HEK293 (cell line): ENCODE data around the gene GLCCI1.

Experiments used
- CTCF ChIA-PET: fragments of 350-600 bp; formaldehyde crosslinking; extraction: SDS; loops from one replicate; lab custom pipeline; 2021; ENCODE audit warnings: antibody characterized with exemption; lab: Yijun Ruan, JAX
- POLR2A ChIA-PET: fragments of 300-600 bp; formaldehyde crosslinking; extraction: SDS; loops from one replicate; lab custom pipeline; 2020; ENCODE audit warnings: antibody characterized with exemption, inconsistent platforms; lab: Yijun Ruan, JAX
- H3K27ac ChIP-seq: fragments of 200-500 bp; sonication (Bioruptor generic); 2 replicates; pipeline ENCODE4 v1.5.1; 2014; ENCODE audit warnings: low read depth, low read length, control low read depth, inconsistent platforms; ENCODE audit errors: extremely low read depth
- H3K36me3 ChIP-seq, 2 experiments: fragments of 200-500 bp in 1 of 2; sonication (Bioruptor generic) in 1 of 2; 1 replicate in 1 of 2; 2 replicates in 1 of 2; pipeline ENCODE4 v1.5.1; 2014 to 2017; ENCODE audit warnings: inconsistent platforms in 2 of 2, low read length in 2 of 2; ENCODE audit not compliant: control insufficient read depth in 2 of 2, insufficient read depth in 1 of 2
- H3K4me1 ChIP-seq: fragments of 200-500 bp; sonication (Bioruptor generic); 2 replicates; pipeline ENCODE4 v1.5.1; 2014; ENCODE audit warnings: mild to moderate bottlenecking, low read length, inconsistent platforms; ENCODE audit not compliant: control insufficient read depth, insufficient read depth
- H3K4me3 ChIP-seq: 2 replicates; pipeline ENCODE4 v1.5.1; 2011; ENCODE audit warnings: low read depth, mild to moderate bottlenecking, control low read depth, low read length, moderate library complexity
- H3K9me3 ChIP-seq: fragments of 200-500 bp; sonication (Bioruptor generic); 2 replicates; pipeline ENCODE4 v1.5.1; 2014; ENCODE audit warnings: low read depth, low read length, inconsistent platforms; ENCODE audit not compliant: control insufficient read depth, insufficient read depth
- KLF16 ChIP-seq: fragments of 450-650 bp; formaldehyde crosslinking; IDR thresholded peaks from 2 replicates; pipeline ENCODE4 v1.5.1; 2017; ENCODE audit warnings: missing biosample characterization, missing genetic modification characterization
- OSR2 ChIP-seq: fragments of 450-650 bp; formaldehyde crosslinking; IDR thresholded peaks from 2 replicates; pipeline ENCODE4 v1.5.1; 2016; ENCODE audit warnings: missing biosample characterization, missing genetic modification characterization
- SCRT1 ChIP-seq: fragments of 450-650 bp; formaldehyde crosslinking; IDR thresholded peaks from 2 replicates; pipeline ENCODE4 v1.5.1; 2016; ENCODE audit warnings: missing biosample characterization, missing genetic modification characterization, borderline replicate concordance
- SETDB1 ChIP-seq: IDR thresholded peaks from one replicate; pipeline ENCODE4 v1.6.1; 2017; ENCODE audit warnings: mild to moderate bottlenecking, low read length, moderate library complexity, mixed read lengths; ENCODE audit not compliant: insufficient read length
- TRIM28 ChIP-seq: IDR thresholded peaks from 2 replicates; pipeline ENCODE4 v1.6.1; 2011; ENCODE audit warnings: low read length, control low read depth, borderline replicate concordance
- YY1 ChIP-seq: fragments of 450-650 bp; formaldehyde crosslinking; IDR thresholded peaks from 2 replicates; pipeline ENCODE4 v1.5.1; 2018; ENCODE audit warnings: missing biosample characterization, missing genetic modification characterization
- ZBTB1 ChIP-seq: fragments of 450-650 bp; formaldehyde crosslinking; IDR thresholded peaks from 2 replicates; pipeline ENCODE4 v1.5.1; 2016; ENCODE audit warnings: missing biosample characterization, missing genetic modification characterization
- ZNF10 ChIP-seq: fragments of 450-650 bp; formaldehyde crosslinking; IDR thresholded peaks from 2 replicates; pipeline ENCODE4 v1.5.1; 2017; ENCODE audit warnings: missing biosample characterization, missing genetic modification characterization
- ZNF223 ChIP-seq: fragments of 450-650 bp; formaldehyde crosslinking; IDR thresholded peaks from 2 replicates; pipeline ENCODE4 v1.5.1; 2016; ENCODE audit warnings: missing biosample characterization, missing genetic modification characterization
- ZNF248 ChIP-seq: fragments of 450-650 bp; formaldehyde crosslinking; IDR thresholded peaks from 2 replicates; pipeline ENCODE4 v1.5.1; 2017; ENCODE audit warnings: missing biosample characterization, missing genetic modification characterization
- ZNF311 ChIP-seq: fragments of 450-650 bp; formaldehyde crosslinking; IDR thresholded peaks from 2 replicates; pipeline ENCODE4 v1.5.1; 2017; ENCODE audit warnings: missing biosample characterization, missing genetic modification characterization, borderline replicate concordance
- ZNF354C ChIP-seq: fragments of 450-650 bp; formaldehyde crosslinking; IDR thresholded peaks from 2 replicates; pipeline ENCODE4 v1.5.1; 2016; ENCODE audit warnings: missing biosample characterization, missing genetic modification characterization, low read depth, borderline replicate concordance
- ZNF37A ChIP-seq: fragments of 450-650 bp; IDR thresholded peaks from 2 replicates; pipeline ENCODE4 v1.5.1; 2018; ENCODE audit warnings: missing biosample characterization, missing genetic modification characterization
- ZNF473 ChIP-seq: fragments of 450-650 bp; formaldehyde crosslinking; IDR thresholded peaks from 2 replicates; pipeline ENCODE4 v1.5.1; 2017; ENCODE audit warnings: missing biosample characterization, missing genetic modification characterization
- ZNF548 ChIP-seq: fragments of 450-650 bp; formaldehyde crosslinking; IDR thresholded peaks from 2 replicates; pipeline ENCODE4 v1.5.1; 2016; ENCODE audit warnings: missing biosample characterization, missing genetic modification characterization
- ZNF555 ChIP-seq: fragments of 450-650 bp; formaldehyde crosslinking; conservative IDR thresholded peaks from 2 replicates; pipeline ENCODE4 v1.5.1; 2017; ENCODE audit warnings: missing biosample characterization, mild to moderate bottlenecking, missing genetic modification characterization, inconsistent platforms
- ZNF585B ChIP-seq: fragments of 450-650 bp; formaldehyde crosslinking; IDR thresholded peaks from 2 replicates; pipeline ENCODE4 v1.5.1; 2016; ENCODE audit warnings: missing biosample characterization, missing genetic modification characterization
- ZSCAN16 ChIP-seq: fragments of 450-650 bp; formaldehyde crosslinking; IDR thresholded peaks from 2 replicates; pipeline ENCODE4 v1.5.1; 2016; ENCODE audit warnings: missing biosample characterization, missing genetic modification characterization
- ZSCAN23 ChIP-seq: fragments of 450-650 bp; formaldehyde crosslinking; IDR thresholded peaks from 2 replicates; pipeline ENCODE4 v1.5.1; 2016; ENCODE audit warnings: missing biosample characterization, missing genetic modification characterization
- TF ChIP-seq, protein P1 (sequence below): fragments of 450-650 bp; formaldehyde crosslinking; IDR thresholded peaks from 2 replicates; pipeline ENCODE4 v1.5.1; 2016; ENCODE audit warnings: missing biosample characterization, missing genetic modification characterization
- TF ChIP-seq, protein P2 (sequence below): fragments of 450-650 bp; formaldehyde crosslinking; conservative IDR thresholded peaks from 2 replicates; pipeline ENCODE4 v1.5.1; 2016; ENCODE audit warnings: low read depth, missing biosample characterization, missing genetic modification characterization
- TF ChIP-seq, protein P3 (sequence below): fragments of 450-650 bp; formaldehyde crosslinking; IDR thresholded peaks from 2 replicates; pipeline ENCODE4 v1.5.1; 2016; ENCODE audit warnings: missing biosample characterization, missing genetic modification characterization
- TF ChIP-seq, protein P4 (sequence below): fragments of 450-650 bp; formaldehyde crosslinking; IDR thresholded peaks from 2 replicates; pipeline ENCODE4 v1.5.1; 2016; ENCODE audit warnings: missing biosample characterization, missing genetic modification characterization
- TF ChIP-seq, protein P5 (sequence below): fragments of 450-650 bp; formaldehyde crosslinking; IDR thresholded peaks from 2 replicates; pipeline ENCODE4 v1.5.1; 2017; ENCODE audit warnings: missing biosample characterization, missing genetic modification characterization
- TF ChIP-seq, protein P6 (sequence below): fragments of 450-650 bp; IDR thresholded peaks from 2 replicates; pipeline ENCODE4 v1.5.1; 2018; ENCODE audit warnings: missing biosample characterization, mild to moderate bottlenecking, missing genetic modification characterization

GLCCI1 gene

DNA sequence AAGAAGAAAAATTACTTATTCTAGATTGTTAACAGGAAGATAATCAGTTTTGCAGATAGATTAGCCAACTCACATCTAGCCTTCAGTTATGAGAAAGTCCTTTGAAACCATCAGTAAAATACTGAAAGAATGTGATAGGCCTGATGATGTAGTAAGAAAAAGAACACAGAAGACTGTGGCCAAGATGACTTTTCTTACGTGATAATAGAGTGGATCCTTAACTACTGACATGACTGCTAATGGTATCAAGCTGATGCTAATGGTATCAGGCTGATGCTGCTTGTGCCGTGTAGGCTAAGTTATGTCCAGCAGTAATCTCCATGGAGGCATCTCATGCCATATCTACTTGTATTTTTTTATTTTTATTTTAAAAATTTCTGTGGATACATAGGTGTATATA, 114.2 kb downstream of the GLCCI1 start:
- CTCF ChIA-PET, result no interaction called here
- Histone ChIP-seq H3K36me3 (peaks cover 0 to 11% of the 10 kb centered on the region in 2 experiments; a peak in 1 of 3 replicates), H3K9me3 (no peaks in the 10 kb centered on the region), H3K4me1 (no peaks in the 10 kb centered on the region), H3K4me3 (no peak overlapping the region), H3K27ac (no peak overlapping the region)
- POLR2A ChIA-PET, result no interaction called here
- no peak for TF ChIP-seq ZNF354C (tag by site-specific recombination)
- TF ChIP-seq ZNF473 (tag by site-specific recombination), result no peak
- no peak for TF ChIP-seq SETDB1
- TF ChIP-seq OSR2 (tag by site-specific recombination), result no peak
- TF ChIP-seq ZNF548 (tag by site-specific recombination), result no peak
- TF ChIP-seq, protein P1, sequence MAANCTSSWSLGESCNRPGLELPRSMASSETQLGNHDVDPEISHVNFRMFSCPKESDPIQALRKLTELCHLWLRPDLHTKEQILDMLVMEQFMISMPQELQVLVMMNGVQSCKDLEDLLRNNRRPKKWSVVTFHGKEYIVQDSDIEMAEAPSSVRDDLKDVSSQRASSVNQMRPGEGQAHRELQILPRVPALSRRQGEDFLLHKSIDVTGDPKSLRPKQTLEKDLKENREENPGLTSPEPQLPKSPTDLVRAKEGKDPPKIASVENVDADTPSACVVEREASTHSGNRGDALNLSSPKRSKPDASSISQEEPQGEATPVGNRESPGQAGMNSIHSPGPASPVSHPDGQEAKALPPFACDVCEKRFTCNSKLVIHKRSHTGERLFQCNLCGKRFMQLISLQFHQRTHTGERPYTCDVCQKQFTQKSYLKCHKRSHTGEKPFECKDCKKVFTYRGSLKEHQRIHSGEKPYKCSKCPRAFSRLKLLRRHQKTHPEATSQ (tag by site-specific recombination), result no peak
- TF ChIP-seq ZNF37A, result no peak
- TF ChIP-seq SCRT1 (tag by site-specific recombination), result no peak
- no peak for TF ChIP-seq ZSCAN23 (tag by site-specific recombination)
- no peak for TF ChIP-seq ZNF248
- no peak for TF ChIP-seq ZNF311 (tag by site-specific recombination)
- TF ChIP-seq ZNF585B (tag by site-specific recombination), result no peak

DNA sequence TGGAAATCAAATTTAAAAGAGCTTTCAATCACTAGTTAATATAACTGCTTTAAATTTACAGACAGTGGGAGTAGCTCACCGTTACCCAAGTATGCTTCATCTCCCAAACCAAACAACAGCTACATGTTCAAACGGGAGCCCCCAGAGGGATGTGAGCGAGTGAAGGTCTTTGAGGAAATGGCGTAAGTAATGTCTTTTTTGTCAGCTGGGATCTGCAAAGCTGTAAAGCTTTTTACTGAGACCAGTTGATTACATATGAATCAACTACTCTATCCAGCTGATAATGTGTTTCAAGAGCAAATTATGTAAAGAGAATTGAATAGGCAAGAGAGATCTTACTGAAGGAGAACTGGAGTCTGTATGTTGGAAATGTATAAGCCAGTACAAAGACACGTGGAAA, 116.2 kb downstream of the GLCCI1 start:
- no peaks in the 10 kb centered on the region for H3K4me1 ChIP-seq
- CTCF ChIA-PET, result interaction anchor here (0.6 to 0.7 kb wide), 2 partner anchors 194 to 319 kb away, joined by 3 read pairs; no protein-coding TSS in a partner anchor
- TF ChIP-seq, protein P2, sequence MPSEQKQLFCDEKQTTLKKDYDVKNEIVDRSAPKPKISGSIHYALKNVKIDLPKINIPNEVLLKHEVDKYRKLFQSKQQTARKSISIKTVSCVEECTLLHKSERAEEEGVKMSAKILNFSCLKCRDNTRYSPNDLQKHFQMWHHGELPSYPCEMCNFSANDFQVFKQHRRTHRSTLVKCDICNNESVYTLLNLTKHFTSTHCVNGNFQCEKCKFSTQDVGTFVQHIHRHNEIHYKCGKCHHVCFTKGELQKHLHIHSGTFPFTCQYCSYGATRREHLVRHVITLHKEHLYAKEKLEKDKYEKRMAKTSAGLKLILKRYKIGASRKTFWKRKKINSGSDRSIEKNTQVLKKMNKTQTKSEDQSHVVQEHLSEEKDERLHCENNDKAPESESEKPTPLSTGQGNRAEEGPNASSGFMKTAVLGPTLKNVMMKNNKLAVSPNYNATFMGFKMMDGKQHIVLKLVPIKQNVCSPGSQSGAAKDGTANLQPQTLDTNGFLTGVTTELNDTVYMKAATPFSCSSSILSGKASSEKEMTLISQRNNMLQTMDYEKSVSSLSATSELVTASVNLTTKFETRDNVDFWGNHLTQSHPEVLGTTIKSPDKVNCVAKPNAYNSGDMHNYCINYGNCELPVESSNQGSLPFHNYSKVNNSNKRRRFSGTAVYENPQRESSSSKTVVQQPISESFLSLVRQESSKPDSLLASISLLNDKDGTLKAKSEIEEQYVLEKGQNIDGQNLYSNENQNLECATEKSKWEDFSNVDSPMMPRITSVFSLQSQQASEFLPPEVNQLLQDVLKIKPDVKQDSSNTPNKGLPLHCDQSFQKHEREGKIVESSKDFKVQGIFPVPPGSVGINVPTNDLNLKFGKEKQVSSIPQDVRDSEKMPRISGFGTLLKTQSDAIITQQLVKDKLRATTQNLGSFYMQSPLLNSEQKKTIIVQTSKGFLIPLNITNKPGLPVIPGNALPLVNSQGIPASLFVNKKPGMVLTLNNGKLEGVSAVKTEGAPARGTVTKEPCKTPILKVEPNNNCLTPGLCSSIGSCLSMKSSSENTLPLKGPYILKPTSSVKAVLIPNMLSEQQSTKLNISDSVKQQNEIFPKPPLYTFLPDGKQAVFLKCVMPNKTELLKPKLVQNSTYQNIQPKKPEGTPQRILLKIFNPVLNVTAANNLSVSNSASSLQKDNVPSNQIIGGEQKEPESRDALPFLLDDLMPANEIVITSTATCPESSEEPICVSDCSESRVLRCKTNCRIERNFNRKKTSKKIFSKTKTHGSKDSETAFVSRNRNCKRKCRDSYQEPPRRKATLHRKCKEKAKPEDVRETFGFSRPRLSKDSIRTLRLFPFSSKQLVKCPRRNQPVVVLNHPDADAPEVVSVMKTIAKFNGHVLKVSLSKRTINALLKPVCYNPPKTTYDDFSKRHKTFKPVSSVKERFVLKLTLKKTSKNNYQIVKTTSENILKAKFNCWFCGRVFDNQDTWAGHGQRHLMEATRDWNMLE (tag by site-specific recombination), result no peak
- TF ChIP-seq ZNF223 (tag by site-specific recombination) (no peak), ZSCAN16 (no peak), ZNF10 (tag by site-specific recombination) (no peak), ZNF473 (tag by site-specific recombination) (no peak), ZNF555 (tag by site-specific recombination) (no peak), ZBTB1 (tag by site-specific recombination) (no peak), TRIM28 (no peak), KLF16 (no peak), YY1 (tag by site-specific recombination) (no peak)
- TF ChIP-seq, protein P3, sequence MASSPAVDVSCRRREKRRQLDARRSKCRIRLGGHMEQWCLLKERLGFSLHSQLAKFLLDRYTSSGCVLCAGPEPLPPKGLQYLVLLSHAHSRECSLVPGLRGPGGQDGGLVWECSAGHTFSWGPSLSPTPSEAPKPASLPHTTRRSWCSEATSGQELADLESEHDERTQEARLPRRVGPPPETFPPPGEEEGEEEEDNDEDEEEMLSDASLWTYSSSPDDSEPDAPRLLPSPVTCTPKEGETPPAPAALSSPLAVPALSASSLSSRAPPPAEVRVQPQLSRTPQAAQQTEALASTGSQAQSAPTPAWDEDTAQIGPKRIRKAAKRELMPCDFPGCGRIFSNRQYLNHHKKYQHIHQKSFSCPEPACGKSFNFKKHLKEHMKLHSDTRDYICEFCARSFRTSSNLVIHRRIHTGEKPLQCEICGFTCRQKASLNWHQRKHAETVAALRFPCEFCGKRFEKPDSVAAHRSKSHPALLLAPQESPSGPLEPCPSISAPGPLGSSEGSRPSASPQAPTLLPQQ (tag by site-specific recombination), result no peak
- TF ChIP-seq, protein P4, sequence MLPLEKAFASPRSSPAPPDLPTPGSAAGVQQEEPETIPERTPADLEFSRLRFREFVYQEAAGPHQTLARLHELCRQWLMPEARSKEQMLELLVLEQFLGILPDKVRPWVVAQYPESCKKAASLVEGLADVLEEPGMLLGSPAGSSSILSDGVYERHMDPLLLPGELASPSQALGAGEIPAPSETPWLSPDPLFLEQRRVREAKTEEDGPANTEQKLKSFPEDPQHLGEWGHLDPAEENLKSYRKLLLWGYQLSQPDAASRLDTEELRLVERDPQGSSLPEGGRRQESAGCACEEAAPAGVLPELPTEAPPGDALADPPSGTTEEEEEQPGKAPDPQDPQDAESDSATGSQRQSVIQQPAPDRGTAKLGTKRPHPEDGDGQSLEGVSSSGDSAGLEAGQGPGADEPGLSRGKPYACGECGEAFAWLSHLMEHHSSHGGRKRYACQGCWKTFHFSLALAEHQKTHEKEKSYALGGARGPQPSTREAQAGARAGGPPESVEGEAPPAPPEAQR, result no peak
- TF ChIP-seq, protein P5, sequence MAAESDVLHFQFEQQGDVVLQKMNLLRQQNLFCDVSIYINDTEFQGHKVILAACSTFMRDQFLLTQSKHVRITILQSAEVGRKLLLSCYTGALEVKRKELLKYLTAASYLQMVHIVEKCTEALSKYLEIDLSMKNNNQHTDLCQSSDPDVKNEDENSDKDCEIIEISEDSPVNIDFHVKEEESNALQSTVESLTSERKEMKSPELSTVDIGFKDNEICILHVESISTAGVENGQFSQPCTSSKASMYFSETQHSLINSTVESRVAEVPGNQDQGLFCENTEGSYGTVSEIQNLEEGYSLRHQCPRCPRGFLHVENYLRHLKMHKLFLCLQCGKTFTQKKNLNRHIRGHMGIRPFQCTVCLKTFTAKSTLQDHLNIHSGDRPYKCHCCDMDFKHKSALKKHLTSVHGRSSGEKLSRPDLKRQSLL (tag by site-specific recombination), result no peak
- TF ChIP-seq, protein P6, sequence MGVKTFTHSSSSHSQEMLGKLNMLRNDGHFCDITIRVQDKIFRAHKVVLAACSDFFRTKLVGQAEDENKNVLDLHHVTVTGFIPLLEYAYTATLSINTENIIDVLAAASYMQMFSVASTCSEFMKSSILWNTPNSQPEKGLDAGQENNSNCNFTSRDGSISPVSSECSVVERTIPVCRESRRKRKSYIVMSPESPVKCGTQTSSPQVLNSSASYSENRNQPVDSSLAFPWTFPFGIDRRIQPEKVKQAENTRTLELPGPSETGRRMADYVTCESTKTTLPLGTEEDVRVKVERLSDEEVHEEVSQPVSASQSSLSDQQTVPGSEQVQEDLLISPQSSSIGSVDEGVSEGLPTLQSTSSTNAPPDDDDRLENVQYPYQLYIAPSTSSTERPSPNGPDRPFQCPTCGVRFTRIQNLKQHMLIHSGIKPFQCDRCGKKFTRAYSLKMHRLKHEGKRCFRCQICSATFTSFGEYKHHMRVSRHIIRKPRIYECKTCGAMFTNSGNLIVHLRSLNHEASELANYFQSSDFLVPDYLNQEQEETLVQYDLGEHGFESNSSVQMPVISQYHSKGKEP (tag by site-specific recombination), result no peak
- TF ChIP-seq, all 188 proteins: peak for 0
- H3K27ac ChIP-seq, result no peak overlapping the region
- no peak overlapping the region for H3K4me3 ChIP-seq
- POLR2A ChIA-PET, result no interaction called here
- no peaks in the 10 kb centered on the region for H3K9me3 ChIP-seq
- H3K36me3 ChIP-seq, result peaks cover 0 to 11% of the 10 kb centered on the region in 2 experiments; a peak in 1 of 3 replicates
